ENCODE results near the gene MAP3K13.

DNA sequence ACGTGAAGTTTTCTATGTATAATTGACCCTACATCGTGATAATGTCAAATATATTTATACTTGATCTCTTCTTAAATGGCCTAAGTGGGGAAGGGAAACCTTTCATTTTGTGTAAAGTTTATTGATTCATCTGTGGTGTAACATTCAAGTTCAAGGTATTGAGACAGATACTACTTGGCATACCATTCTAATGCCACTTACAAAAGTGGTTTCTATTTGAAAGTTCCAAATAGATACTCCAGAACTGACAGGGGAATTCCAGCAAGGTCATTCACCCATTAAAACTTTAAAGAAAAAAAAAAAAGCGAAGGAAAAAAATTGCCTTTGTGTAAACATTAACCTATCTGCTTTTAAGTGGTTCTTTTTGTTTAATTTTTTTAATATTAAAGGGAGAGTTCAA is 45.3 kb upstream of the MAP3K13 start:
- TF ChIP-seq, protein P1, sequence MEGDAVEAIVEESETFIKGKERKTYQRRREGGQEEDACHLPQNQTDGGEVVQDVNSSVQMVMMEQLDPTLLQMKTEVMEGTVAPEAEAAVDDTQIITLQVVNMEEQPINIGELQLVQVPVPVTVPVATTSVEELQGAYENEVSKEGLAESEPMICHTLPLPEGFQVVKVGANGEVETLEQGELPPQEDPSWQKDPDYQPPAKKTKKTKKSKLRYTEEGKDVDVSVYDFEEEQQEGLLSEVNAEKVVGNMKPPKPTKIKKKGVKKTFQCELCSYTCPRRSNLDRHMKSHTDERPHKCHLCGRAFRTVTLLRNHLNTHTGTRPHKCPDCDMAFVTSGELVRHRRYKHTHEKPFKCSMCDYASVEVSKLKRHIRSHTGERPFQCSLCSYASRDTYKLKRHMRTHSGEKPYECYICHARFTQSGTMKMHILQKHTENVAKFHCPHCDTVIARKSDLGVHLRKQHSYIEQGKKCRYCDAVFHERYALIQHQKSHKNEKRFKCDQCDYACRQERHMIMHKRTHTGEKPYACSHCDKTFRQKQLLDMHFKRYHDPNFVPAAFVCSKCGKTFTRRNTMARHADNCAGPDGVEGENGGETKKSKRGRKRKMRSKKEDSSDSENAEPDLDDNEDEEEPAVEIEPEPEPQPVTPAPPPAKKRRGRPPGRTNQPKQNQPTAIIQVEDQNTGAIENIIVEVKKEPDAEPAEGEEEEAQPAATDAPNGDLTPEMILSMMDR (IDR thresholded peaks at IDR 0.05; ENCODE audit: low read length), result no peak
- TF ChIP-seq EZH2 (IDR thresholded peaks at IDR 0.05; ENCODE audit: borderline replicate concordance, low read length), result no peak
